AG09309 (cell line): ENCODE results near the gene ELP1.
"Not testable (repeated sequence)": the region's sequence is repeated elsewhere in the genome, so short reads cannot be mapped to it uniquely, and the experiment has no call there.

Experiments
- DNase-seq: peaks from one replicate; pipeline ENCODE4 v3.0.0-alpha.2; 2010; ENCODE audit warnings: low read depth
- H3K4me3 ChIP-seq: 2 replicates; pipeline ENCODE4 v1.5.1; 2011; ENCODE audit warnings: mild to moderate bottlenecking, low read depth, low read length, moderate library complexity; ENCODE audit not compliant: control insufficient read depth
- CTCF ChIP-seq: IDR thresholded peaks from 2 replicates; pipeline ENCODE4 v1.5.1; 2011; ENCODE audit warnings: mild to moderate bottlenecking, low read depth, low read length, inconsistent platforms; ENCODE audit not compliant: insufficient read depth, control insufficient read depth; ENCODE audit errors: missing control alignments

The ELP1 gene

GRCh38 chr9:108910914-108911313 is 23.0 kb downstream of the ELP1 start:
- no peak overlapping the region for H3K4me3 ChIP-seq
- no peak for DNase-seq
- TF ChIP-seq CTCF, result no peak

- H3K4me3 ChIP-seq, result no peak overlapping the region
- TF ChIP-seq CTCF, result no peak
Observed at GRCh38 chr9:108910402-108910801, 23.5 kb downstream of the ELP1 start.

GRCh38 chr9:108905494-108905893 is 28.4 kb downstream of the ELP1 start:
- no peak for DNase-seq
- no peak for TF ChIP-seq CTCF
- no peak overlapping the region for H3K4me3 ChIP-seq

More at GRCh38 chr9:108910402-108910801, 23.5 kb downstream of the ELP1 start:
- no peak for DNase-seq

GRCh38 chr9:108904161-108904560 is 29.8 kb downstream of the ELP1 start:
- DNase-seq, result no peak
- TF ChIP-seq CTCF, result no peak
- H3K4me3 ChIP-seq, result no peak overlapping the region

GRCh38 chr9:108903420-108904103 is 30.4 kb downstream of the ELP1 start:
- no peak for DNase-seq
- H3K4me3 ChIP-seq, result no peak overlapping the region
- no peak for TF ChIP-seq CTCF

- DNase-seq, result no peak
- no peak overlapping the region for H3K4me3 ChIP-seq
- TF ChIP-seq CTCF, result no peak
Observed at GRCh38 chr9:108900176-108900575, 33.7 kb downstream of the ELP1 start.

- DNase-seq, result not testable (repeated sequence)
Observed at GRCh38 chr9:108899023-108899695, 34.8 kb downstream of the ELP1 start.

More at GRCh38 chr9:108899023-108899695, 34.8 kb downstream of the ELP1 start:
- H3K4me3 ChIP-seq, result not testable (repeated sequence)
